ENCODE results near the gene CLIC3.

CLIC3 gene

DNA sequence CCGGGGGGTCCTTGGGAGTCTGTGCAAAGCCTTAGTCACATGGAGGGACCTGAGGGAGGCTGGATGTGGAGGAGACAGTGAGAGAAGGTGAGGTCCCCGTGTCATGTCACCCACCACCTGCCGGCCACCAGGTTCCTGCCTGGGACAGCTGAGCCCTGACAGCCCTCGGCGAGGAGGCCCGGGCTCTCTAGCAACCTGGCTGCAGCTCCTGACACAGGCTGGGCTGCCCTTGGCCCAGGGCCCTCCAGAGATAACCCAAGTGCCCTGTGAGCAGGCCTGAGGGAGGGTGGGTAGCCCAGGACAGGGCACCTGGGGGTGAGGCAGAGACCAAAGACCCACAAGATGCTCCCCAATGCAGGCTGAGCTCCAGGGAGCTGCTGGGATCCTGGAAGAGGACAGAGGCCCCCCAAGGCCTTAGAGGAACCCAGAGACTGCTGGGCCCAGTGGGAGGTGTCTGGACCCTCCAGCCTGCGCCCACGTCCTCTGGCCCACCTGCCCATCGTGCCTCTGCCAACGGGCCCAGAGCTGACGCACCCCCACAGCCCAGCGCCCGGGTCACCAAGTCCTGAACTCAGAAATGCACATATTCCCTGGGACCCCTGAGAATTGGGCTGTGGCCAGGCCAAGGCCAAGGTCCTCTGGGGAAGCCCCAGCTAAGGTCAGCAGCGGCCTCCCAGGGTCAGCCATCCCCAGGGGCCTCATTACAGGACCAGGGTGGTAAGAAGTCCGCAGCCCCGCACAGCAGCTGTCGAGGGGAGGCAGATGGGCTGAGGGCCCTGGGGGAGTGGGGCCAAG, 27.8 kb downstream of the CLIC3 start:
- Histone ChIP-seq H3K4me1 (ENCODE audit: control insufficient read depth, insufficient read depth, low read length, poor library complexity, severe bottlenecking) (no peaks in the 10 kb centered on the region), H3K4me3 (ENCODE audit: extremely low read depth, insufficient read depth, low read length, poor library complexity, severe bottlenecking) (no peak overlapping the region), H3K36me3 (ENCODE audit: control insufficient read depth, insufficient read depth, low read length) (no peaks in the 10 kb centered on the region), H3K27ac (ENCODE audit: low read depth, low read length, severe bottlenecking) (no peak overlapping the region), H3K9me3 (ENCODE audit: control insufficient read depth, low read length) (no peaks in the 10 kb centered on the region)
- WGBS, 2 experiments (ENCODE audit: insufficient coverage in 2 of 2) = 90 to 95% methylated on average over 15 of the region's 17 CpGs

DNA sequence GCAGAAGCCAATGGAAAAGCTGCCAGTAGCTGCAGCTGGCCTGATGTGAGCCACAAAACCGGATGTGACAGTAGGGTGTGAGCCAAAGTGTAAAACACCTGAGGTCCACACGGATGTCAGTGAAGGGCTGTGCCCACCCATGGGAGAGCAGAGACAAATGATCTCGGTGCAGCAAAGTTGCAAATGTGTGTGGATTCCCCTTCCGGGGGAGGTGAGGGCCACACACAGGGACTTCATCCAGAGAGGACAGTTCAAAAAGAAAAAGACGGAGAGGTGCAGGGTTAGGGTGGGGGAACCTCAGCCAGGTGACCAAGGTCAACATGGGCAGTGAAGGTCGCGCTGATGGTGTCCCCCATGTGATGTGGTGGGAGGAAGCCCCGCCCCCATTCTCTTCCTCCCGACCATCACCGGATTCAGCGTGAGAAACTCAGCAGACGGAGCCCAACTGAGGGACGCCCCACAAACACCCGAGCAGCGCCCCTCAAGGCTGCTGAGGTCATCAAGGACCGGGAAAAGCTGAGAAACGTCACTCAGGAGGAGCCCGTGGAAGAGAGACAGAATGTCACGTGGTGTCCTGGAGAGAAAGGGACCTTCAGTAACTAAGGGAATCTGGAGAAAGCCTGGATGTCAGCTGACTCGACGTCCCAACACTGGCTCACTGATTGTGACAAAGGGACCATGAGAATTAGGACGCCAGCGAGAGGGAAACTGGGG, 30.4 kb downstream of the CLIC3 start:
- Histone ChIP-seq H3K4me3 (ENCODE audit: extremely low read depth, insufficient read depth, low read length, poor library complexity, severe bottlenecking) (no peak overlapping the region), H3K4me1 (ENCODE audit: control insufficient read depth, insufficient read depth, low read length, poor library complexity, severe bottlenecking) (peaks cover 2% of the 10 kb centered on the region), H3K36me3 (ENCODE audit: control insufficient read depth, insufficient read depth, low read length) (no peaks in the 10 kb centered on the region), H3K9me3 (ENCODE audit: control insufficient read depth, low read length) (no peaks in the 10 kb centered on the region), H3K27ac (ENCODE audit: low read depth, low read length, severe bottlenecking) (no peak overlapping the region)
- 63 to 66% methylated on average over 20 to 21 of the region's 23 CpGs for WGBS, 2 experiments (ENCODE audit: insufficient coverage in 2 of 2)

DNA sequence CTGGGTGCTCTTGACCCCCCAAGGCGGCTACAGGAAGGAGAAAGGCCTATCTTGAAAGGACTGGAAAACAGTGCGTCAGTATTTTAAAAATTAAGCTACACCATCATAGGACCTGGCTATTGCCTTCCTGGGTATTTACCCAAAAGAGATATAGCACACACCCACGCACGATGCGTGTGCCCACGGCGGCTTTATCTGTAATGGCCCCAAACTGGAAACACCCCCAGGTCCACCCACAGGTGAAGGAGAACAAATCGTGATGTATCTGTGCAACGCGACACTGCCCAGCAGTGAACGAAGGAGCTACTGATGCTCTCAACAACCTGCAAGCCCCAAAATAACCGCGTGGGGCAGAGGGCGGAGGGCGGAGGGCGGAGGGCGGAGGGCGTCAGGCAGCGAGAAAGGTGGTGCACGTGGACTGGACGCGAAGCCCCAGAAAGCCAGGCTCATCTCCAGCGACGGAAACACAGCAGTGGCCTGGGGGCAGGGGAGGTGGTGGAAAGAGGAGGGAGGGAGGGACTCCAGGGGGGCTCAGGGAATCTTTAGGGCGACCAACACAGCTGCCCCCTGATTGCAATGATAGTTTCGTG, 31.4 kb downstream of the CLIC3 start:
- WGBS, 2 experiments (ENCODE audit: insufficient coverage in 2 of 2) = 91 to 93% methylated on average over 18 to 24 of the region's 26 CpGs
- H3K4me1 ChIP-seq (ENCODE audit: control insufficient read depth, insufficient read depth, low read length, poor library complexity, severe bottlenecking) = peaks cover 3% of the 10 kb centered on the region
- H3K36me3 ChIP-seq (ENCODE audit: control insufficient read depth, insufficient read depth, low read length) = no peaks in the 10 kb centered on the region
- no peak overlapping the region for H3K4me3 ChIP-seq (ENCODE audit: extremely low read depth, insufficient read depth, low read length, poor library complexity, severe bottlenecking)
- no peak overlapping the region for H3K27ac ChIP-seq (ENCODE audit: low read depth, low read length, severe bottlenecking)
- no peaks in the 10 kb centered on the region for H3K9me3 ChIP-seq (ENCODE audit: control insufficient read depth, low read length)

DNA sequence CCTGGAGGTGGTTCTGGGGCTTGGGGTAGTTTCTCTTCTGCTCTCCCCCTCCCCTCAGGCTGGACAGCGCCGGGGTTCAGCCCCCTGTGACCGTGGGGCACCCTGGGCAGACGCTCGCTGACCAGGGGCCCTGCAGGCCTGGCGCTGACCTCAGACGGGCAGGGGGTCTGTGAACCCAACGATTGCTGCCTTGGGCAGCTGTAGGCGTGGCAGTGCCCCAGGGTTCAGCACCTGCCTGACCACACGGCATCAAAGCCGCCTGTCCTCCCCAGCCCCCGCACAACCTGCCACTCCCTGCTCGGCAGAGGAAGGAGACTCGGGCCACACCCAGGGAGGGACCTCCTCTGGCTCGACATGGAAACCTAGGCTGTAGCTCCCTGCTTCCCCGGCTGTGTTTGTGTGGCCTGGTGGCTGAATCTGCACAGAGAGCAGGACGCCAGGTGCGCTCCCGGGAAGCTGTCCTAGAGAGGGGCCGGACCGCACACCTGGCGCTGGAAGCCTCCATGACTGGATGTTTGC, 32.1 kb downstream of the CLIC3 start:
- H3K4me3 ChIP-seq (ENCODE audit: extremely low read depth, insufficient read depth, low read length, poor library complexity, severe bottlenecking) = no peak overlapping the region
- no peaks in the 10 kb centered on the region for H3K9me3 ChIP-seq (ENCODE audit: control insufficient read depth, low read length)
- 83 to 86% methylated on average over 17 to 22 of the region's 22 CpGs for WGBS, 2 experiments (ENCODE audit: insufficient coverage in 2 of 2)
- H3K4me1 ChIP-seq (ENCODE audit: control insufficient read depth, insufficient read depth, low read length, poor library complexity, severe bottlenecking) = peaks cover 3% of the 10 kb centered on the region
- no peaks in the 10 kb centered on the region for H3K36me3 ChIP-seq (ENCODE audit: control insufficient read depth, insufficient read depth, low read length)
- no peak overlapping the region for H3K27ac ChIP-seq (ENCODE audit: low read depth, low read length, severe bottlenecking)

DNA sequence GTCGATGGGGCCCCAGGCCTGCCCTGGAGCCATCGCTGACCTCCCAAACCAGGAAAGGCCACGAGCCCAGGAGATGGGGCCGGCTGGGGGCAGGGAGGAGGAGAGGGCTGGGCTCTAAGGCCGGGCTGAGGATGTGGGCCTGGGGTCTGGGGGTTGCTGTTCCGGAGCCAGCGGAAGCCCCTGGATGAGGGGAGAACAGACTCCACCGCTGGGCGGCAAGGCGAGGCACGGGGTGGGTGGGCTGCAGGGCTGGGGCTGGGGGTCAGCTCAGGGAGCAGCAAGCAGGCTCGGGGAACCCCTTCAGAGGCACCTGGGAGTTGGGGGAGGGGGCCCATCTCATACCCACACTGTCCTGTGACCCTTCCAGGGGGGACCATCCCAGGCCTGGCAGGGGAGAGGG, 32.6 kb downstream of the CLIC3 start:
- no peaks in the 10 kb centered on the region for H3K36me3 ChIP-seq (ENCODE audit: control insufficient read depth, insufficient read depth, low read length)
- peaks cover 3% of the 10 kb centered on the region for H3K4me1 ChIP-seq (ENCODE audit: control insufficient read depth, insufficient read depth, low read length, poor library complexity, severe bottlenecking)
- WGBS, 2 experiments (ENCODE audit: insufficient coverage in 2 of 2) = 72 to 90% methylated on average over 3 to 8 of the region's 12 CpGs
- H3K27ac ChIP-seq (ENCODE audit: low read depth, low read length, severe bottlenecking) = no peak overlapping the region
- no peak overlapping the region for H3K4me3 ChIP-seq (ENCODE audit: extremely low read depth, insufficient read depth, low read length, poor library complexity, severe bottlenecking)
- H3K9me3 ChIP-seq (ENCODE audit: control insufficient read depth, low read length) = no peaks in the 10 kb centered on the region

DNA sequence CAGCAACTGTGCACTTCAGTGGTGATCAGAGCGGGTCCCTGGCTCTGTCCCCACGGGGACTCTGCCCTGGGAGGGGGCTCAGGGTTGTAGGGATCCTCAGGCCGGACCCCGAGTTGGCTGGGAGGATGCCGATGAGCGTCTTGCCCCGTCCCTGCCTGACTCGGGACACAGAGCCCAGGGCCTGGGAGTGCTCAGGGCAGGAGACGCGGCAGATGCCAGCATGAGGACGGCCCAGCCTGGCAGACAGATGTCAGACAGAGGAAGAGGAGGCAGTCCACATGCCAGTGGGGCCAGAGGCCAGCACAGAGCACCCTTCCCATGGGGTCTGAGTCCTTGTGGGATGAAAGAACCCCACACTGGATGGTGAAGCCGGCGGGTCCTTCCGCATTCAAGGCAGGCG, 33.0 kb downstream of the CLIC3 start:
- Histone ChIP-seq H3K36me3 (ENCODE audit: control insufficient read depth, insufficient read depth, low read length) (no peaks in the 10 kb centered on the region), H3K9me3 (ENCODE audit: control insufficient read depth, low read length) (no peaks in the 10 kb centered on the region), H3K4me1 (ENCODE audit: control insufficient read depth, insufficient read depth, low read length, poor library complexity, severe bottlenecking) (peaks cover 3% of the 10 kb centered on the region), H3K27ac (ENCODE audit: low read depth, low read length, severe bottlenecking) (no peak overlapping the region), H3K4me3 (ENCODE audit: extremely low read depth, insufficient read depth, low read length, poor library complexity, severe bottlenecking) (no peak overlapping the region)
- WGBS, 2 experiments (ENCODE audit: insufficient coverage in 2 of 2) = 91 to 94% methylated on average over 15 of the region's 15 CpGs

DNA sequence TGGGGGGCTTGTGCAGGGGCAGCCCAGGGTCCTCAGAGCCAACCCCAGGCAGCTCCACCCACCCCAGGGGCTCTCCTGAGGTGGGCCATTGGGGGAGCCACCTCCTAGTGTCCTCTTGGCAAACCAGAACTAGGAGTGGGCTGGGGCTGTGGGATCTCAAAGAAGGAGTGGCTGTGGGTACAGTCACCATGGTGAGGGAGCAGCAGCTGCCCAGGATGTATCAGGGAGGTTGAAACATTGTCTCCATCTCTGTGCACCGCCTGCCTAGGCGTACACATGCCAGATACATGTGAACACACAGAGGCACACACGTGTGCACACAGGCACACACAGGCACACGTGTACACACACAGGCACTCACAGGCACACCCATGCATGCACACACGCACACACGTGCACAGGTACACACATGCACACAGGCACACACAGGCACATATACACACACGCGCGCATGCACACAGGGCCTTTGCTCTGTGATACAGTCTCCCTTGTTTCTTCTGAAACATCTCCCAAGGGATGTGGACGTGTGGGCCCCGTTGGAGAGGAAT, 33.6 kb downstream of the CLIC3 start:
- 97 to 100% methylated on average over 4 to 6 of the region's 11 CpGs for WGBS, 2 experiments (ENCODE audit: insufficient coverage in 2 of 2)
- no peaks in the 10 kb centered on the region for H3K9me3 ChIP-seq (ENCODE audit: control insufficient read depth, low read length)
- no peak overlapping the region for H3K4me3 ChIP-seq (ENCODE audit: extremely low read depth, insufficient read depth, low read length, poor library complexity, severe bottlenecking)
- no peaks in the 10 kb centered on the region for H3K36me3 ChIP-seq (ENCODE audit: control insufficient read depth, insufficient read depth, low read length)
- H3K4me1 ChIP-seq (ENCODE audit: control insufficient read depth, insufficient read depth, low read length, poor library complexity, severe bottlenecking) = peaks cover 3% of the 10 kb centered on the region
- no peak overlapping the region for H3K27ac ChIP-seq (ENCODE audit: low read depth, low read length, severe bottlenecking)

DNA sequence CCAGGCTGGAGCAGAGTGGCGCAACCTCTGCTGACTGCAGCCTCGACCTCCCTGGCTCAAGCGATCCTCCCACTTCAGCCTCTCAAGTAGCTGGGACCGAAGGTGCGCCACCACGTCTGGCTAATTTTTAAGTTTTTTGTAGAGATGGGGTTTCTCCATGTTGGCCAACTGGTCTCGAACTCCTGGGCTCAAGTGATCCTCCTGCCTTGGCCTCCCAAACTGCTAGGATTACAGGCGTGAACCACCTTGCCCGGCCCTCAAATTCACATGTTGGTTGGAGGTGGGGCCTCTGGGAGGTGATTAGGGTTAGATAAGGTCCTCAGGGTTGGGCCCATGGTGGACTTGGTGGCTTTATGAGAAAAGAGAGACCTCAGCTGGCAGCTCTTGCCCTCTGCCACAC, 34.2 kb downstream of the CLIC3 start:
- peaks cover 3% of the 10 kb centered on the region for H3K4me1 ChIP-seq (ENCODE audit: control insufficient read depth, insufficient read depth, low read length, poor library complexity, severe bottlenecking)
- WGBS, 2 experiments (ENCODE audit: insufficient coverage in 2 of 2) = 94 to 98% methylated on average over 7 to 9 of the region's 9 CpGs

DNA sequence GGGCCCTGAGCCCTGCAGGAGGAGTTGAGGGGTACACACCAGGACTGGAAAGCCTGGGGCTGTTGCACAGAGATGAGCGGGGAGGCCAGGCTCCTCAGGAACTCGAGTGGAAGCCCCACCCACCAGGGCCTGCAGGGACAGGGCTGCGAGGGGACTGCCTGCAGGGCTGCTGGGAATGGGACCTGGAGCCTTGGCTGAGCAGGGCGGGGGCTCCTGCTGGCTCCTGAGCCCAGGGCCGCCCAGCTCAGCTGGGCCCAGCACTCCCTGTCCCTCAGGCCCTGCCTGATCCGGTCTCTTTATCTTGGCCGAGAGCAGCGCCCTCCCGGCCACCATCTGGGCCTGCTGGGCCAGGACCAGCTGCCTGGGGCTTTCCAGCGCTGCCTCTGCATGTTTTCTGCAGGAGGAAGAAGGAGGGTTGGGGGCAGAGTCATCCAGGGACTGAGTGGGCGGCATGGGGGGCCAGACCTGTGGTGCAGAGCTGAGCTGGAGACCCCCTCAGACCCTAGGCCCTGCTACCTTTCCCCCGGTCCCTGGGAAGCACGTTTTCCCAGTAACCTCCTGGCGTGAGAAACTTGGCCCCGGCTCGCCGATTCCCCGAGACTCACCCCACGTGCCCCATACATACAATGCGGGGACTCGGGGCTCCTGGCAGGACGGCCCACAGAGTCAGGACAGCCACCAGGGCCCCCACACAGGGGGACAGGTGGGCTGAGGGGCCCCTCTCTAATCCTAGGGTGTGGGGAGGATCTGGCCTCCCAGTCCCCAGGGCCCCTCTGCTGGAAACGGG, 34.9 kb downstream of the CLIC3 start:
- H3K4me1 ChIP-seq (ENCODE audit: control insufficient read depth, insufficient read depth, low read length, poor library complexity, severe bottlenecking) = peaks cover 3% of the 10 kb centered on the region
- 86 to 88% methylated on average over 13 to 19 of the region's 23 CpGs for WGBS, 2 experiments (ENCODE audit: insufficient coverage in 2 of 2)
- no peak overlapping the region for H3K27ac ChIP-seq (ENCODE audit: low read depth, low read length, severe bottlenecking)
- peaks cover 2% of the 10 kb centered on the region for H3K9me3 ChIP-seq (ENCODE audit: control insufficient read depth, low read length)
- H3K36me3 ChIP-seq (ENCODE audit: control insufficient read depth, insufficient read depth, low read length) = no peaks in the 10 kb centered on the region
- H3K4me3 ChIP-seq (ENCODE audit: extremely low read depth, insufficient read depth, low read length, poor library complexity, severe bottlenecking) = no peak overlapping the region

More for the DNA sequence above, 34.2 kb downstream of the CLIC3 start:
- Histone ChIP-seq H3K9me3 (ENCODE audit: control insufficient read depth, low read length) (no peaks in the 10 kb centered on the region), H3K27ac (ENCODE audit: low read depth, low read length, severe bottlenecking) (no peak overlapping the region), H3K4me3 (ENCODE audit: extremely low read depth, insufficient read depth, low read length, poor library complexity, severe bottlenecking) (no peak overlapping the region), H3K36me3 (ENCODE audit: control insufficient read depth, insufficient read depth, low read length) (no peaks in the 10 kb centered on the region)

DNA sequence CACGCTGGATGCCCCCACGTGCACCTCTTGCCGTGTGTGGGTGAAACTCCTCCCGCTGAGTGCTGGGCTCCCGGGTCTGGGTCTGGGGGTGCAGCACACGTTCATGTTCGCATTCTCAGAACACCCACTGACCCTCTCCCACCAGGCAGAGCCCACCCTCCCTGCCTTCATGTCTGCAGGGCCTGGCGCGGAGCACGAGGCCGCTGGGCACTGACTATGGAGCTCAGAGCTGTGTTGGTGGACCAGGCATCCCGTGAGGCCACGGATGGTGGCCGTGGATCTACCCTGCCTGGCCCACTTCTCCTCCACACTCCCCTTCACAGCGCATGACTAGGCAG, 35.5 kb downstream of the CLIC3 start:
- peaks cover 3% of the 10 kb centered on the region for H3K4me1 ChIP-seq (ENCODE audit: control insufficient read depth, insufficient read depth, low read length, poor library complexity, severe bottlenecking)
- no peak overlapping the region for H3K27ac ChIP-seq (ENCODE audit: low read depth, low read length, severe bottlenecking)
- H3K36me3 ChIP-seq (ENCODE audit: control insufficient read depth, insufficient read depth, low read length) = no peaks in the 10 kb centered on the region
- H3K9me3 ChIP-seq (ENCODE audit: control insufficient read depth, low read length) = peaks cover 3% of the 10 kb centered on the region
- WGBS, 2 experiments (ENCODE audit: insufficient coverage in 2 of 2) = 95% methylated on average over 10 to 11 of the region's 15 CpGs
- no peak overlapping the region for H3K4me3 ChIP-seq (ENCODE audit: extremely low read depth, insufficient read depth, low read length, poor library complexity, severe bottlenecking)
